Spleen (tissue), 7 donors: ENCODE data around the gene PARD3.

Experiments
- CTCF ChIP-seq, 11 experiments: fragments of 200-600 bp in 7 of 11; fragments of 450-650 bp in 4 of 11; sonication (generic) in 4 of 11; IDR thresholded peaks in 8 of 11; conservative IDR thresholded peaks in 3 of 11; 1 replicate in 7 of 11; 2 replicates in 4 of 11; pipeline versions ENCODE4 v1.4.0 to v1.8.0; 2016 to 2021; ENCODE audit warnings: antibody characterized with exemption in 11 of 11, inconsistent platforms in 4 of 11, mild to moderate bottlenecking in 1 of 11
- POLR2A ChIP-seq, 3 donors: fragments of 450-650 bp; IDR thresholded peaks; one replicate each; pipeline ENCODE4 v1.5.1; 2017; ENCODE audit warnings: antibody characterized with exemption in 3 of 3, mild to moderate bottlenecking in 1 of 3
- donor health status: DM: no; HTN: no; CAD: no; lungs with moderate emphysema.
- donor health status: DM: no; HTN: no; CAD: no.
- donor health status: DM: no; HTN: no; CAD: no.

GRCh38 chr10:34078745-34079470, 736.2 kb downstream of the PARD3 start:
- TF ChIP-seq CTCF (IDR thresholded peaks at IDR 0.05 in 8 of 11, conservative IDR thresholded peaks at IDR 0.05 in 3 of 11) = no peak
- no peak for TF ChIP-seq POLR2A (IDR thresholded peaks at IDR 0.05)
